Airway epithelial cell (primary cell): ENCODE results near the gene APOBEC3F. TPM values are rescaled to one million over a fixed set of nuclear protein-coding genes. Genes with fewer than 3 reads are reported as not detected.

Source experiments
- total RNA-seq: library from RNA; depleted of rRNA; stranded (reverse); fragments of >200 nt; gene quantifications from 2 replicates; pipeline ENCODE4 v1.2.3, GENCODE V29; 2015

APOBEC3F gene
- total RNA-seq = 2.1 and 4.2 TPM in 2 replicates

GRCh38 chr22:39040538-39041296 lies at the start of gene APOBEC3F:
APOBEC3F (plus strand) TSS chr22:39040864; CDS start chr22:39040961, 97 bp downstream.

GRCh38 chr22:39013942-39014722 lies 26.5 kb upstream of the APOBEC3F start, which contains the start of gene APOBEC3C:
APOBEC3C (plus strand) TSS chr22:39014257; CDS start chr22:39014363, 106 bp downstream.

GRCh38 chr22:39077026-39077840 lies 36.6 kb downstream of the APOBEC3F start, which contains the start of gene APOBEC3G:
APOBEC3G (plus strand) TSS chr22:39077275; CDS start chr22:39077362, 87 bp downstream.

GRCh38 chr22:39097098-39098020 lies 56.7 kb downstream of the APOBEC3F start, which contains the start of gene APOBEC3H:
APOBEC3H (plus strand) TSS chr22:39097244; CDS start chr22:39100279, 3,035 bp downstream.

Other genes with a start within 250 kb of the APOBEC3F start
- gene DNAL4, start 246.7 kb upstream of the APOBEC3F start, total RNA-seq = 20.5 and 23.1 TPM in 2 replicates
- gene NPTXR, start 196.8 kb upstream of the APOBEC3F start, total RNA-seq = 0.19 and 0.21 TPM in 2 replicates
- gene CBX6, start 168.6 kb upstream of the APOBEC3F start, total RNA-seq = 12.4 and 19.2 TPM in 2 replicates
- 0.49 TPM in 1 of 2 replicates, not detected in the other for gene APOBEC3A, start 83.3 kb upstream of the APOBEC3F start, total RNA-seq
- 0.70 and 1.3 TPM in 2 replicates for gene APOBEC3B, start 58.5 kb upstream of the APOBEC3F start, total RNA-seq
- 18.8 and 27.0 TPM in 2 replicates for gene APOBEC3C, start 26.6 kb upstream of the APOBEC3F start, total RNA-seq
- gene APOBEC3D, start 19.7 kb upstream of the APOBEC3F start, total RNA-seq = 0.14 TPM in 1 of 2 replicates, not detected in the other
- gene APOBEC3G, start 36.4 kb downstream of the APOBEC3F start, total RNA-seq = 0.56 and 2.0 TPM in 2 replicates
- gene APOBEC3H, start 56.4 kb downstream of the APOBEC3F start, total RNA-seq = 0.28 TPM in 1 of 2 replicates, not detected in the other
- gene CBX7, start 111.8 kb downstream of the APOBEC3F start, total RNA-seq = 0.09 and 0.21 TPM in 2 replicates
- 3.0 and 3.3 TPM in 2 replicates for gene PDGFB, start 204.1 kb downstream of the APOBEC3F start, total RNA-seq